PC-3 (cell line): ENCODE data around the gene SH3TC1. TPM values are rescaled to one million over a fixed set of nuclear protein-coding genes. Genes with fewer than 3 reads are reported as not detected.
A peak's percentile ranks its signal among the peaks of the same experiment; 100 is the strongest.

ENCODE experiments used
- ATAC-seq: fragments of 200-7000 bp; cut with Tn5 transposase; 2 replicates; pipeline ENCODE4 v1.9.1; 2020; ENCODE audit warnings: mild to moderate bottlenecking, moderate library complexity
- BruUV-seq: library from RNA; stranded (reverse); fragments of 400-500 nt; replicated peaks from 2 replicates; lab custom pipeline; 2021; lab: Mats Ljungman, UMichigan
- CTCF ChIA-PET: fragments of 300-600 bp; sonication (Branson Sonifier 250); formaldehyde crosslinking; loops from one replicate; lab custom pipeline; 2022; ENCODE audit warnings: antibody characterized with exemption; lab: Charles Lee
- POLR2A ChIA-PET: fragments of 300-600 bp; sonication (Branson Sonifier 250); formaldehyde crosslinking; loops from one replicate; lab custom pipeline; 2022; ENCODE audit warnings: antibody characterized with exemption; ENCODE audit not compliant: unreplicated experiment; lab: Charles Lee
- DNase-seq: peaks from one replicate; pipeline ENCODE4 v3.0.0-alpha.2; 2015
- H2AFZ ChIP-seq: fragments of 300-600 bp; sonication (generic); 2 replicates; pipeline ENCODE4 v1.6.0; 2016; ENCODE audit warnings: antibody characterized with exemption, low read length
- H3F3A ChIP-seq: fragments of 300-600 bp; sonication (generic); one replicate; pipeline ENCODE4 v1.6.0; 2017; ENCODE audit warnings: antibody characterized with exemption, low read length, control low read depth, mild to moderate bottlenecking; ENCODE audit not compliant: unreplicated experiment
- H3K27ac ChIP-seq: fragments of 300-600 bp; sonication (generic); 2 replicates; pipeline ENCODE4 v1.5.1; 2016; ENCODE audit warnings: mild to moderate bottlenecking, low read length
- H3K27me3 ChIP-seq: fragments of 300-600 bp; sonication (generic); 2 replicates; pipeline ENCODE4 v1.6.1; 2016; ENCODE audit warnings: low read length, mixed read lengths
- H3K36me3 ChIP-seq: fragments of 300-600 bp; sonication (generic); 2 replicates; pipeline ENCODE4 v1.6.1; 2016; ENCODE audit warnings: low read depth, mixed run types, low read length, mixed read lengths
- H3K4me1 ChIP-seq: fragments of 300-600 bp; sonication (generic); 2 replicates; pipeline ENCODE4 v1.5.1; 2016; ENCODE audit warnings: low read length; ENCODE audit not compliant: insufficient read depth
- H3K4me2 ChIP-seq: fragments of 300-600 bp; sonication (generic); 2 replicates; pipeline ENCODE4 v1.6.0; 2016; ENCODE audit warnings: low read length
- H3K4me3 ChIP-seq: fragments of 300-600 bp; sonication (generic); 2 replicates; pipeline ENCODE4 v1.5.1; 2016; ENCODE audit warnings: mild to moderate bottlenecking, low read length, mixed read lengths
- H3K79me2 ChIP-seq: fragments of 300-600 bp; sonication (generic); 2 replicates; pipeline ENCODE4 v1.6.1; 2017; ENCODE audit warnings: low read length, mixed read lengths
- H3K9ac ChIP-seq: fragments of 300-600 bp; sonication (generic); 2 replicates; pipeline ENCODE4 v1.6.0; 2016; ENCODE audit warnings: mild to moderate bottlenecking, low read length
- H3K9me2 ChIP-seq: fragments of 300-600 bp; sonication (generic); replicated peaks from 2 replicates; pipeline ENCODE4 v1.6.1; 2016; ENCODE audit warnings: mixed run types, low read length, mixed read lengths
- H3K9me3 ChIP-seq: fragments of 300-600 bp; sonication (generic); 2 replicates; pipeline ENCODE4 v1.6.1; 2016; ENCODE audit warnings: low read length, mixed read lengths
- H4K20me1 ChIP-seq: fragments of 300-600 bp; sonication (generic); 2 replicates; pipeline ENCODE4 v1.6.1; 2016; ENCODE audit warnings: low read length, mixed read lengths
- EZH2 ChIP-seq: fragments of 300-600 bp; sonication (generic); IDR thresholded peaks from one replicate; pipeline ENCODE4 v1.6.1; 2017; ENCODE audit warnings: antibody characterized with exemption, mild to moderate bottlenecking, low read length; ENCODE audit not compliant: unreplicated experiment
- EZH2phosphoT487 ChIP-seq: fragments of 300-600 bp; sonication (generic); IDR thresholded peaks from 2 replicates; pipeline ENCODE4 v1.6.1; 2018; ENCODE audit warnings: mild to moderate bottlenecking, antibody characterized with exemption, low read length, borderline replicate concordance
- intact Hi-C: fragments of 100-400 bp; cut with micrococcal nuclease; formaldehyde crosslinking; loops from 2 replicates; pipeline ENCODE4 v1.9.0; 2023
- total RNA-seq: library from RNA; depleted of rRNA; stranded (reverse); fragments of >200 nt; gene quantifications from 2 replicates; pipeline ENCODE4 v1.2.3, GENCODE V29; 2014
- TF ChIP-seq, protein P1 (sequence below): fragments of 300-600 bp; sonication (generic); conservative IDR thresholded peaks from 2 replicates; pipeline ENCODE4 v1.5.1; 2017; ENCODE audit warnings: antibody characterized with exemption, low read depth, mild to moderate bottlenecking, low read length

SH3TC1 gene
- total RNA-seq, 1 experiment from 2014 or later: 23.1 TPM

DNA sequence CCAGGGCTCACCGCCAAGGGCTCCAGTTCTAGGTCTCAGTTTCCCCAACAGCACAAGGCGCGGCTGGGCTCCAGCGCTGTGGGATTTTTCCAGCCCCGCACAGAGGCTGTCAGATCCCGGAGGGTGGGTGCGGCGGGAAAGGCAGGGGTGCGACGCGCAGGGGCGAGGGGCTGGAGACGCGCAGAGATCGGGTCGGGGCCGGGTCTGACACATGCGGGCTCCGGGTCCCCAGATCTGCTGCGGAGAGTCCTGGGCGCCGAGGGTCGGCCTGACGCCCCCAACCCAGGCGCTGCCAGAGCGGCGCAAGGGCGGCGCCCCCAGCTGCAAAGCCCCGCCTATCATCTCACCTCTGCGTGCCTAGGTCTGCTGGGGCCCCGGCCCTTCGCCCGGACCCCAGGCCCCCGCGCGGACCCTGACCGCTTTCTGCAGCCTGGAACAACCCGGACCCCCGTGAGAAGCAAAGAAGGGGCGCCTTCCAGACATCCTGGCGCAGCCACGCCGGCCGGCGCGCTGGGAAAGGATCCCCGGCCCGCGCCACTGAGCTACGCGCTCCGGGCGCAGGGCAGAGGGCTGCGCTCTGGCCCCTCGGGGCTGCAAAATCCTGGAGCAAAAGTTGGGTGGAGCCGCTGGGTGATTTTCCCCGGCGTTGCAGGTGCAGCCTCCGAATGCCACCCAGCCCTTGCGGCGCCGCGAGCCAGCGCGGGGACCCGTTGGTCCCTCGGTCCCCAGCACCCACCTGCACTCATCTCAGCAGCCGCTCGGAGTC, 41.0 kb upstream of the SH3TC1 start:
- ATAC-seq (peak; percentile 11), DNase-seq (peak; percentile 11)
- ChIA-PET CTCF (no interaction called here), POLR2A (no interaction called here)
- no peaks in the 10 kb centered on the region for H3F3A ChIP-seq
- peak overlapping the region; percentile 70 for H2AFZ ChIP-seq
- no peaks in the 10 kb centered on the region for H3K36me3 ChIP-seq
- no peaks in the 10 kb centered on the region for H3K9me3 ChIP-seq
- peak overlapping the region; percentile 51 for H3K9ac ChIP-seq
- no peak overlapping the region for H3K27ac ChIP-seq
- no peaks in the 10 kb centered on the region for H4K20me1 ChIP-seq
- H3K4me2 ChIP-seq: peak overlapping the region; percentile 93
- no peaks in the 10 kb centered on the region; the same call in 1 of the 2 replicates for H3K4me1 ChIP-seq
- no peaks in the 10 kb centered on the region for H3K79me2 ChIP-seq
- no peaks in the 10 kb centered on the region for H3K27me3 ChIP-seq
- intact Hi-C loops: no loop called here
- H3K9me2 ChIP-seq: no peaks in the 10 kb centered on the region
- BruUV-seq: no TSS peak
- peak overlapping the region; percentile 70 for H3K4me3 ChIP-seq
- TF ChIP-seq, protein P1, sequence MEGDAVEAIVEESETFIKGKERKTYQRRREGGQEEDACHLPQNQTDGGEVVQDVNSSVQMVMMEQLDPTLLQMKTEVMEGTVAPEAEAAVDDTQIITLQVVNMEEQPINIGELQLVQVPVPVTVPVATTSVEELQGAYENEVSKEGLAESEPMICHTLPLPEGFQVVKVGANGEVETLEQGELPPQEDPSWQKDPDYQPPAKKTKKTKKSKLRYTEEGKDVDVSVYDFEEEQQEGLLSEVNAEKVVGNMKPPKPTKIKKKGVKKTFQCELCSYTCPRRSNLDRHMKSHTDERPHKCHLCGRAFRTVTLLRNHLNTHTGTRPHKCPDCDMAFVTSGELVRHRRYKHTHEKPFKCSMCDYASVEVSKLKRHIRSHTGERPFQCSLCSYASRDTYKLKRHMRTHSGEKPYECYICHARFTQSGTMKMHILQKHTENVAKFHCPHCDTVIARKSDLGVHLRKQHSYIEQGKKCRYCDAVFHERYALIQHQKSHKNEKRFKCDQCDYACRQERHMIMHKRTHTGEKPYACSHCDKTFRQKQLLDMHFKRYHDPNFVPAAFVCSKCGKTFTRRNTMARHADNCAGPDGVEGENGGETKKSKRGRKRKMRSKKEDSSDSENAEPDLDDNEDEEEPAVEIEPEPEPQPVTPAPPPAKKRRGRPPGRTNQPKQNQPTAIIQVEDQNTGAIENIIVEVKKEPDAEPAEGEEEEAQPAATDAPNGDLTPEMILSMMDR: no peak
- no peak for TF ChIP-seq EZH2
- no peak for TF ChIP-seq EZH2phosphoT487

DNA sequence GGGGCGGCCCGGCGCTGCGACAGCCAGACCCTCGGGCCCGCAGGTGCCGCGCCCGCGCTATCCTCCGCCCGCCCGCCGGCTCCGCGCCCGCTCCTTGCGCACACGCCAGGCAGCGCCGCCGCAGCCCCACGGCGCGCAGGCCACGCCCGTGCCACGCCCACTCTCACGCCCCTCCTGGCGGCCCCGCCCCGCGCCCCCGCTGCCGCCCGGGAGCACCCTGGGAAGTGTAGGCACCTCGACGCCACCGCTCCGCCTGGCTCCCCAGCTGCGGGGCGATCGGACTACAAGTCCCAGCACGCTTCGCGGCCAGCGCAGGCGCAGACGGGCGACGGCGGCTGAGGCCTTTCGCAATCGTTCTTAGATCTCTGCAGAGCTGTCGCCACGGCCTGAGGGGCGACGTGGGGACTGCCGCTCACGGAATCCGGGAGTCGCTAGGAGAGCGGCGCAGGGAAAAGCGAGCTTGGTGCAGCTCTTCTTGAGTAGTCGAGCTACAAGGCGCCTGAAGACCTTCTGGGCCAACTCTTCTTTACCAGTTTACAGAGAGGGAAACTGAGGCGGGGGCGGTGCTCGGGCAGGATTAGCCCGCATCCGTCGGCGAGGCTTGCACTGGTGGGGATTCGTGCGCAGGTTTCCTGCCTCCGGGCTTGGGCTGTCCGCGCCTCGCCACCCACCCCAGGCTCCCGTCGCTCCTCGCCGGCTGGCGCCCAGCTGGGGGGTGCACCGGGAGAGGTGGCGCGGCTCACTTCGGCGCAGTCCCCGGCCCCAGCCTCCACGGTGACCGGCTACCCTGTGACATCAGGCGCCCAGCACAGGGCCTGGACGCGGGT, 40.2 kb upstream of the SH3TC1 start, which contains the start of gene ABLIM2:
TSS of gene ABLIM2 (minus strand) at position 104 of the 827 bp plus-strand sequence. CDS start 124 bp downstream, outside the sequence.
- H3K36me3 ChIP-seq: no peaks in the 10 kb centered on the region
- H3K4me1 ChIP-seq: no peaks in the 10 kb centered on the region; the same call in 1 of the 2 replicates
- peak; percentile 98 for ATAC-seq
- H3K9me2 ChIP-seq: no peaks in the 10 kb centered on the region
- peak within 1 kb of the TSS; percentile 95 for H3K4me2 ChIP-seq
- ChIA-PET POLR2A (interaction anchor here (0.5 to 0.6 kb wide), 2 partner anchors 41 to 61 kb away, joined by 3 to 5 read pairs; no protein-coding TSS in a partner anchor), CTCF (no interaction called here)
- H3K79me2 ChIP-seq: no peaks in the 10 kb centered on the region
- H2AFZ ChIP-seq: peak within 1 kb of the TSS; percentile 85
- peak; percentile 93 for DNase-seq
- no peaks in the 10 kb centered on the region for H3F3A ChIP-seq
- no peaks in the 10 kb centered on the region for H3K9me3 ChIP-seq
- BruUV-seq: TSS peak; percentile 46
- no peak within 1 kb of the TSS for H3K27ac ChIP-seq
- H3K9ac ChIP-seq: peak within 1 kb of the TSS; percentile 63
- peak within 1 kb of the TSS; percentile 84 for H3K4me3 ChIP-seq
- no peaks in the 10 kb centered on the region for H3K27me3 ChIP-seq
- TF ChIP-seq EZH2phosphoT487 (no peak), EZH2 (no peak)
- TF ChIP-seq, protein P1: no peak
- intact Hi-C loops: no loop called here
- H4K20me1 ChIP-seq: no peaks in the 10 kb centered on the region
